Measurements from ENCODE around the gene ITFG1.
A peak's percentile ranks its signal among the peaks of the same experiment; 100 is the strongest.

Gene ITFG1

DNA sequence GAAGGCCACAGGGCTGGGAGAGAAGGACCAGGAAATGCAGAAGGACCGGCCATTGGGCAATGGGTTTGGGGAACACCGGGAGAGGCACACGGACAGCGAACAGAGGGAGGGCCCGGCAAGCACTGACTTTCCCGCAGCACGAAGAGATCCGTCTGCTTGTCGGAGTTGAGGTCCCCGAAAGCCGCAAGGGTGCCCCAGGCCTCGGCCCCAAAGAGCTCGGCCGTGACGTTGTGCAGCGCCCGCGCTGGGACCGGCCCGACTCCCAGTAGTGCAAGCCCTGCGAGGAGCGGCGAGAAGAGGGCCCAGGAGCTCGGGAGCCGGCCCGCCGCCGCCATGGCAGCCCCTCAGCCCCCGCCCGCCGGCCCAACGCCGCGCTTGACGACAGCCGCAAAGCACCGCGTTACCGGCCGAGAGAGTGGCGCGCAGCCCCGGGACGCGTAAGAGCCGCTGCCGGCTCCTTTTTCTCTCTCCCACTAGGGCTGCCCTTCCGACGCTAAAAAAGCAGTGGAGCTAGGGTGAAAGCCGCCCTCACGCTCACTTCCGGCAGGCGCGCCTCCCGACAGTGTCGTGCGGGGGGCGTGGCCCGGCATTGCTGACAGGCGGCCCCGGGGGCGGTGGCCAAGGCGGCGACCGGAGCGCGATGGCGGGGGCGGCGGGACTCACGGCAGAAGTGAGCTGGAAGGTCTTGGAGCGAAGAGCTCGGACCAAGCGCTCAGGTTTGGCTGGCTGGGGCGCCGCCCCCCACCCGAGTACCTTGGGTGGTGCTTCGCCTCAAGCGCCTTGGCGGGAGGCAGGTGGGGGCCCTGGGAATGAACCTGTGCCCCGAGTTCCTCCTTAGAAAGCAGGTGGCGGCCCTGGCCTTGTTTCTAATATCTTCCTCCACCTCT lies at the start of gene ITFG1, which contains the start of gene PHKB:
Gene ITFG1 (minus strand): TSS at position 353 of the 887 bp plus-strand sequence. CDS start 18 bp downstream, at position 335.
Gene PHKB (plus strand): TSS at position 621 of the 887 bp plus-strand sequence. CDS start 20 bp downstream, at position 641.
- peak; percentile 88 for DNase-seq

- no peak for DNase-seq
These were observed 46.8 kb upstream of the ITFG1 start for GRCh38 chr16:47507701-47508100.

DNA sequence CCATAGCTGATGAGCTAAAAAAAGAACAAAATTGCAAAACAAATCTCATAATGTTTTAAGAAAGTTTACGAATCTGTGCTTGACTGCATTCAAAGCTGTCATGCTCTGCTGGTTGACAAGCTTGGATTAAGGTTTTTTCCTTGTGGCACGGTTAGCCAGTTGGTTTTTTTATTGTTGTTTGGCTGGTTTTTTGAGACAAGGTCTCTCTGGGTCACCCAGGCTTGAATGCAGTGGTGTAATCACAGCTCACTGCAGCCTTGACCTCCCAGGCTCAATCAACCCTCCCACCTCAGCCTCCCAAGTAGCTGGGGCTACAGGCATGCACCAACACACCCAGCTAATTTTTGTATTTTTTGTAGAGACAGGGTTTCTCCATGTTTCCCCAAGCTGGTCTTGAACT lies 45.9 kb upstream of the ITFG1 start:
- no peak for DNase-seq

DNA sequence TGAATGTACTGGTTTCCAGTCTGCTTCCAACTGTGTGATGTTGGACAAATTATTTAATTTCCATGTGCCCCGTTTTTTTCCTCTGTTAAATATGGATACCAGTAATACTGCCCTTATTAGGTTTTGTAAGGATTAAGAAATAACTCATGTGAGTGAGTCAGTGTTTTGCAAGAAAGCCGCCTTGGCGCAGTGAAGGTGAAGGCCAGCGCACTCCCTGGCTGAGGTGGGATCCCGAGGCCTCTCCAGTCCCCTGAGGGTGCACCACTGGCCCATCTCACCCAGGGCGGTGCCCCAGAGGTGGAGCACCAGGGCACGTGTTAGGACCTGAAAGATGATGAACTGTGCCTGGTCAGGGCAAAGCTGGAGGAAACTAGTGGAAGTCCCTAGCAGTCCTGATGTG lies 43.7 kb upstream of the ITFG1 start:
- DNase-seq: no peak

DNA sequence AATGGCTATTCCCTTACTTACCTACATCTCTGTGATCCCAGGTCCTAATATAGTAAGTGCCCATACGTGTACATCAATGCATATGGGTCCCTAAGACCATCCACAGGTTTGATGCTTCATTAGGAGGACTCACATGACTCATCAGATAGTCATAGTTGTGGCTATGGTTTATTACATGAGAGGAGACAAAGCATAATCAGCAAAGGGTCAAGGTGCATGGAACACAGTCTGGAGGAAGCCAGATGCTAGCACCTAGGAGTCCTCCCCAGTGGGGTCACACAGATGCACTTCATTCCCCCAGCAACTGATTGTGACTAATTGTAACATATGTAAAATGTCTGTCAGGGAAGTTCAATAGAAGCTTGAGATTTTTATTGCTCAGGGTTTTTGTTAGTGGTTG lies 43.1 kb upstream of the ITFG1 start:
- DNase-seq: no peak

DNA sequence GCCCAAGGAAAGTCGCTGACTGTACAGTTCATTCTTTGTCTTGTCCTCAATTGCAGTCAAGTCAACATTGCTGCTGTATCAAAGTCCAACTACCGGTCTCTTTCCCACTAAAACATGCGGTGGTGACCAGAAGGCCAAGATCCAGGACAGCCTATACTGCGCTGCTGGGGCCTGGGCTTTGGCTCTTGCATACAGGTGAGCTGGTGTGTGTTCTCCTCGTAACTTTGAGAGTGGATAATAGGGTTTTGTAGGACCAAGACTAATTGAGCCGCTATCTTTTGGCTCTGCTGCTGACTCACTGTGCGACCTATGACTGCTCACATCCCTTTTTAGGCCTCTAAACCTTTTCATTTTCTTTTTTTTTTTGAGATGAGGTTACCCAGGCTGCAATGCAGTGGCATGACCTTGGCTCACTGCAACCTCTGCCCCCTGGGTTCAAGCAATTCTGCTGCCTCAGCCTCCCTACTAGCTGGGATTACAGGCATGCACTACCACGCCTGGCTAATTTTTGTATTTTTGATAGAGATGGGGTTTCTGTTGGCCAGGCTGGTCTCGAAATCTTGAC lies 38.9 kb upstream of the ITFG1 start:
- DNase-seq: no peak

DNA sequence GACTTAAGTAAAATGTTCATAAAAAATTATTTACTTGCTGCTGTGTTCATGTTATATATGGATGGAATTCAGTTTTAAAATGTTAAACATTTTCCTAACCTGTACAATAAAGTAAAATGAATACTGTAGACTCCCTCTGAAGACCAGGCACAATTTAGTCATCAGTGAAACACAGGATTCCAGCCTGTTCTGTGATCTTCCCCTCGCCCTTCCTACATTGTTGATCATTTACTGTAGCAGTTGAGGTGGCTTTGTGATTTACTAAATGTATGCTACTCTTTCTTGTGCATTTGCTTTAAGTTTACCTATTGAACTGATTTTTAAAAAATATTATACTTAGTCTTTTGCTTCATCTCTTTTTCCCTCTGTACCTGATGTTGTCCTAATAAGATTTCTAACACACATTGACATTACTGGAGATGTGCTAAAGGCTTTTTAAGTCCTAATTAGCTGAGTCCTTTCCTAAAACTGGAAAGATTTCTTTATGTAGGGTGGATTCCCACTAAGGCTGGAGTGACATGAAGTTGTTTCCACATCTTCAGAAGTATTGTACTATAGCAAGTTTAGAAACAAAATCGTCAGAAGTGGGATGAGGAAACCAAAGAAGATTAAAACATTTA lies 38.3 kb upstream of the ITFG1 start:
- no peak for DNase-seq

GRCh38 chr16:47493381-47494337 lies 32.8 kb upstream of the ITFG1 start:
- DNase-seq: peak; percentile 74

GRCh38 chr16:47492428-47493377 lies 31.8 kb upstream of the ITFG1 start:
- peak; percentile 96 for DNase-seq

DNA sequence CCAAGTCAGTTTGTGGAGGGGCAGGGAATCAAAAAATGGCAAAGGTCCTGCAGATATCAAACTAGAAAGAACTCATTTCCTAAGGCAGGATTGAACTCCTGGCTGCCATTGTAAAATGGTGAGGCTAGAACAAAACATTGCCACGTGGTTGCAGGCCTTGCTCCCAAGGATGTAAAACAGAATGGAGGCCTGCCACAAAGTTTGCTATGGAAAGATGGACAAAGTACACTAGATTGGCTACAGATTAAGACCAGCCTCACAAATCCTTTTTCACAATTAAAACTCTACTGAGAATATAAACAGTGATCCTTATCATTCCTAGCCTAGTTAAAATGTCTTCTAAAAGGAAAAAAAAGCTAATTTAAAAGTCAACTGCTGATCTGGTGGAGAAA lies 31.2 kb upstream of the ITFG1 start:
- no peak for DNase-seq

GRCh38 chr16:47490471-47490870 lies 29.6 kb upstream of the ITFG1 start:
- no peak for DNase-seq

DNA sequence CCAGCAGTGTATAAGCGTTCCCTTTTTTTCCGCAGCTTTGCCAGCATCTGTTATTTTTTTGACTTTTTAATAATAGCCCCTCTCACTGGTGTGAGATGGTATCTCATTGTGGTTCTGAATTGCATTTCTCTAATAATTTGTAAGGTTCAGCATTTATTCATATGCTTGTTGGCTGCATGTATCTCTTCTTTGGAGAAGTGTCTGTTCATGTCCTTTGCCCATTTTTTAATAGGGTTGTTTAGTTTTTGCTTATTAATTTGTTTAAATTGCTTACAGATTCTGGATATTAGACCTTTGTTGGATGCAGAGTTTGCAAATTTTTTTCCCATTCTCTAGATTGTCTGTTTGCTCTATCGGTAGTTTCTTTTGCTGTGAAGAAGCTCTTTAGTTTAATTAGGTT lies 27.2 kb upstream of the ITFG1 start:
- no peak for DNase-seq

DNA sequence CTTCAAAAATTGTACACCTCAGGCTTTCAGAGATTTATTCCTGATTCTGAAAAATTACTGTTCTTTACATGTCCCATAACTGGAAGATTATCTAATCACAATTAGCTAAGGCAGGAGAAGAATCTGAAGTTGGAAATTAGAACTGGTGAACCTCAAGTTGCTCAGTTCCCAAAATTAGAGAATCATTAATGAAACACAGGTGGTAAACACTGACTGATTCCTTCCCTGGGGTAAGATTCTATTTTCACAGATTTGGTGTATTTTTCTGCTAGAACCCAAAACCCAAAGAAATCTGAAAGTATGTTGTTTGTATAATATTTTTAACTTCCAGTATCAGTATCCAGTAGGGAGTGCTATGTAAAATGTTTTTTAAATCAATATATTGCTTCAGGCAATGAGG lies 26.0 kb upstream of the ITFG1 start:
- no peak for DNase-seq

DNA sequence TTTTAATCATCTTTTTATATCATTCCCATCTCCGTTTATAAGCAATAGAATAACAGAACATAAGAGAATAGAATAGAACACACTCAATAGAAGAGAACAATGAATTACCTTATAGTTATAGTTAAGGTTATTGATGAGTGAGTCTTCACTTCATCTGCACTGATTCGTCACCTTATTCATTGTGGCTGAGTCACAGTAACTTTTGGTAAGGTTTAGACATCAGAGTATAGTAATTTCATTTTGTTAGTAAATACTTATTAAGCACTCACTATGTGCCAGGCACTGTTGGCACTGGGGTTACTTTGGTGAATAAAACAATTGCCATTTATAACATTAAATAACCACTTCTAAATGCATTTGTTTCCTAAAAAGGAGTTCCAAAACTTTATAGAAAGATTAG lies 22.8 kb upstream of the ITFG1 start:
- no peak for DNase-seq

- no peak for DNase-seq
These were observed 21.0 kb upstream of the ITFG1 start for GRCh38 chr16:47481698-47482374.

GRCh38 chr16:47480410-47480809 lies 19.5 kb upstream of the ITFG1 start:
- DNase-seq: no peak

DNA sequence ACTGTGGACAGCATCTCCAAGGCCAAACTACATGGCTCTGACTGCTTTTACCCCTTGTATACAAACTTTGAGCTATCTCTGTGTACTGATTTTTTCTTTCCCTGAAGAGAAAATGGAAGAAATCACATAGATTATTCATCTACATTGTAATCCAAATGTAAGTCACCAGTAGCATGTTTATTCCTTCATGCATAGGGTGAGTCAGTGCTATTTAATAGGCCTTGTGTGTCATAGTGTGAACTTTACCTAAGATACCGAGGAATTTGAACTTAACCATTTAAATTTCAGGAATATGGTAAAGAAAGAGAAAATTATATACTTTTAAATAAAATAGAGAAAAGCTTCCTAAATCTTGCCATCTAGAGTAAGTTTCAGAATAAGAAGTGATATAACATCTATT lies 16.8 kb upstream of the ITFG1 start:
- no peak for DNase-seq

GRCh38 chr16:47476654-47477345 lies 15.9 kb upstream of the ITFG1 start:
- no peak for DNase-seq

DNA sequence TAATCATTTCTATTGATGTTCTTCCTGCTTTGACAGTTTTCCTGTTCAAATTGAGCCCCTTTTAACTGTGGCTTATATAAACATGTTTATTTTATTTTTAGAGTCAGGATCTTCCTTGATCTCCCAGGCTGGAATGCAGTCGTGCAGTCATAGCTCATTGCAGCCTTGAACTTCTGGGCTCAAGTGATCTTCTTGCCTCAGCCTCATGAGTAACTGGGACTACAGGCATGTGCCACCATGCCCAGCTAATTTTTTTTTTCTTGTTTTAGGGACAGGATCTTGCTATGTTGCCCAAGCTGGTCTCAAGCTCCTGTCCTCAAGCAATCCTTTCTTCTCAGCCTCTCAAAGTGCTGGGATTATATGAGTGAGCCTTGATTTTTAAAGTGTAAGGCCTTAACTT lies 14.9 kb upstream of the ITFG1 start:
- DNase-seq: no peak

- no peak for DNase-seq
These were observed 12.9 kb upstream of the ITFG1 start for GRCh38 chr16:47473792-47474191.

Measured in MV-4-11 (cell line).